Activated T-cell treated with anti-CD3 and anti-CD28 coated beads for 1 hour (primary cell): ENCODE data around the gene LZTFL1.
A peak's percentile ranks its signal among the peaks of the same experiment; 100 is the strongest.

Experiments
- DNase-seq: peaks from one replicate; pipeline ENCODE4 v3.0.0-alpha.2; 2020; ENCODE audit warnings: low read depth

The LZTFL1 gene, protein sequence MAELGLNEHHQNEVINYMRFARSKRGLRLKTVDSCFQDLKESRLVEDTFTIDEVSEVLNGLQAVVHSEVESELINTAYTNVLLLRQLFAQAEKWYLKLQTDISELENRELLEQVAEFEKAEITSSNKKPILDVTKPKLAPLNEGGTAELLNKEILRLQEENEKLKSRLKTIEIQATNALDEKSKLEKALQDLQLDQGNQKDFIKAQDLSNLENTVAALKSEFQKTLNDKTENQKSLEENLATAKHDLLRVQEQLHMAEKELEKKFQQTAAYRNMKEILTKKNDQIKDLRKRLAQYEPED

DNA sequence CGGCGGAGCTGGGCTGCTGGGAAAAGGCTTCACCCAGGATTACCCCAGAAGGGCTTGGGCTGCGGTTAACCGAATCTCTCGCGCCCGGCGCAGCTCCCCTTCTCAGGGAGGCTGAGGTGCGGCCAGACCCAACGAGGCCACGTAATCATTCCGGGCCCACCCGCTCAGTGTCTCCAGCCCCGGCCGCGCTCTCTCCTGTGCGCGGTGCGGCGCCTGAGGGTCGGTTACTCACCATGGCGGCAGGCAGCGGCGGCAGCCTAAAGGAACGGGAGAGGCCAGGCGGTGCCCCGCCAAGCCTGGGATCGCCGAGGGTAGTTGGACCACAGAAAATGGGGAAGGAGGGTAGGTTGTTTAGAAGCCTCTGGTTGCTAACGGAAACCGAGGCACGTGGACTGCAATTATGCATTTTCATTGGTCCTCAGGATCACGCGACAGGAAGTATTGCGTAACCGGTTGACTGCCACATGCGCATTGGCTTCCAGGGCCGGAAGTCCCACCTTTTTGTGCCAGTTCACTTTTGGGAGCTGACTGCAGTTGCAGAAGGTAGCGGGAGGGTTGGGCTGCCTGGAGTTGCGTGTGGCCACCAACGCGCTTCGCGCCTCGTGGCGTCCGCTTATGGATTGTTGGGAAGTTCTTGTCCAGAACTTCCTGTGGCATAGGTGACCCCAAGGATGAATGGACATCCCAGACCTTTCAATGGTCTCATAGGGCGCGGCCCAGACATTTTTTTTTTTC lies at the start of gene LZTFL1:
Gene LZTFL1, minus strand, starts transcription at position 363 of the 735 bp plus-strand sequence. Its CDS starts 128 bp downstream, at position 235.
- peak; percentile 74 for DNase-seq

DNA sequence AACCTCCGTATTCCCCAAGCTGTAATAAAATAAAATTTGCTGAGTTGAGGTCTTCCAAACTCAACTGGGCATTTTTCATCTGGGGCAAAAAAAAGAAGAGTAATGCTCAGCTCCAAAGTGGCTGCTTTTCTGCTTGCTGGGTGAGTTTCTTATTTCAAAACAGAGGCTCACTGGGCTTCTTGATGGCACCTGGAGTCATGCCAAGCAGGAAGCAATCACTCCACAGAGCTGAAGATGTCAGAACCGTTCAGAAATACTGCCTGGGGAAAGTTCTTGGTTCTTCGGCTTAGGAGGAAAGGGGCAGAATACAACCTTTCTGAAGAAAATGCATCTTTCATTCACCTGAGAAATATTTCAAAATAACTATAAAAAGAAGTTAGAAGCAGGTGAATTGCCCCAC lies 48.5 kb upstream of the LZTFL1 start:
- DNase-seq: no peak

DNA sequence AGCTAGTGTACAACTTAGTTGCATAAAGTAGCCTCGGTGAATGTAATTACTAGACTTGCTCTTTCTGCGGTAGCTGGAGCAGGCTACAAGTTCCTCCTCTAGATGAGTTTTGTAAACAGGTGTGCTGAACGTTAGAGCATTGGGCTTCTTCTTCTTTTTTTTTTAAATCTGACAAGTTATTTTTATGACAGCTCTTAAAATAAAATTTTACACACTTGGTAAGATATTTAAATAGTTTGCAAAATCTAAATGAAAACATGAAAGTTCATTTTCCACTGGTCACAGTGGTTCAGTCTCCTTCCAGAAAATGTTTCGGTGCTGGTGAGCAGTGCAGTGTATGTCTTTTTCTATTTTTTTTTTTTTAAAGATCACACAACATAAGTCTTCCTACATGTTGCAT lies 47.4 kb upstream of the LZTFL1 start:
- DNase-seq: no peak

DNA sequence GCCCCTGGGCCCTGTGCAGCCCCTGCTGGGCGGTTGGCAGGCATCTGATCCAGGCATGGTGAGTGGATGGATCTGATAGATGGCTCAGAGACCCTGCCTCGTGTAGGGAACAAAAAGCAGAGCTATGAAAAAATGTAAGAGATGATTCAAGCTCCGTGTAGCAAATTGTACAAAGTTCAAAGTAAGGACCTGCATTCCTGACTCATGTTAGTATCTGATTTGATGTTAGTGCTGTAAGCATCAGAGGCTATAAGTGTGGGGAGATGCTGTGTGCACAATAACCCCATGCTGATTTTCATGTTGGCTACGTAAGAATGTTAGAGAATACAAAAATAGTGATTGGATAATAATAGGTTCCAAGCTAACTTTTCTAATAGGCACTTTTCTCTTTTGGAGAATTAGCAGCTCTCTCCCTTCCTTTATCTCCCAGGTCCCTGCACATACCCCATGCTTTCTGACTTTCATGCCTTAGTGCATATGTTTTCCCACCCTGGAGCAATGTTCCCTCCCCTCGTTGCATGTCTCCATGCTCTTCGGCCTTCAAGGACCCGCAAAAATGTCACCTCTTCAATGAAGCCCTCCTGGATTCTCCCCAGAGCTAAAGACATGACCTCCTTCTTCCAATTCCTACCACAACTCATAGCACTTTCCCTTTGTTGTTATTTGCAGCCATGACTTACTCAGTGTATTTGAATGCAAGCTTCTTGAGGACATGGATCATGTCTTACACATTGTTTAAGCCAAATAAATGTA lies 46.0 kb upstream of the LZTFL1 start:
- no peak for DNase-seq

DNA sequence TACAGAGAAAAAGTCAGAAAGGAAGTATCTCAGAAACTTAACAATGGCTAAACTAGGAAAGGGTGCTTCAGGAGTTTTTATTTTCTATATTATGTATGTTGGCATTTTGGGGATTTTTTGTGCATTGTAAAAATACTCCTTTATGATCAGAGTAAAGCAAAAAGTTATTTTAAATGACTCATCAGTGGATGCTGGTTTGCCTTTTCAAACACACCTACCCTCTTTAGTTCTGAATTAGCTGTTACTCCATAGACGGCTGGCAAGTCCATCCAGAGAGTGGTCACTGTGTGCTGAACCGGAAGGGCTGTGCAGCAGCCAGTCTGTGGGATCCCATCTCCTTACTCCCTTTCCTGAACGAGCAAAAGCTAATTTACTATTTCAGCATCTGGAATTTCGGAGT lies 45.4 kb upstream of the LZTFL1 start:
- DNase-seq: no peak

DNA sequence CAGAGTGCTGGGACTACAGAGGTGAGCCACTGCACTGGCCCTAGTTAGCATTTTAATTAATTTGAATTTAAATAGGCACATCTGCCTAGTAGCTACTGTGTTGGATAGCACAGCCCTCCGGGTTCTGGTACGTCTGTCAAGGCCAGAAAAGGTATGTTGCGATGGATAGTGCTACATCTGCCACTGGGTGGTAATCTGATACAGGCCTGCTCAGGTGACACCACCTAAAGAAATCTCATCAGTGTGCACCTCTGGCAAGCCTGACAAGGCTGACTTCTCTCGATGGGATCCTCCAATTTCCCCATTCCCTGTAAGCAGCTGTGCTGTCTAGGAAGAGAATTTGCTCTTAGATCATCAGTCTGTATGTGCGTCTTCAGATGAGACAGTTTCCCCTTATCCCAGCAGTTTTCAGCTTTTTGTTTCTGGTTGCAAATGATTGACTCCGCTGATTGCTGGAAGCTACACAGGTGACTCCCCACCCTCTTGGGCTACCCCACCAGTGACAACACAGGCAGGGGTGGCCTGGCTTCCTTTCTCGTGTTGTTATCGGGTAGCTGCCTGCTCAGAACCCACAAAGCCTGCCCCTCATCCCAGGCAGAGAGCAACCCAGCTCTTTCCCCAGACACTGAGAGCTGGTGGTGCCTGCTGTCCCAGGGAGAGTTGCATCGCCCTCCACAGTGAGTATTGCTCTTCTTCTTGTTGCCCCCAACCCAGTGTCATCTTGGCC lies 44.2 kb upstream of the LZTFL1 start, which contains the start of gene CCR9:
Gene CCR9, plus strand, starts transcription at position 565 of the 727 bp plus-strand sequence. CDS start 8,391 bp downstream, outside the sequence.
- DNase-seq: no peak

DNA sequence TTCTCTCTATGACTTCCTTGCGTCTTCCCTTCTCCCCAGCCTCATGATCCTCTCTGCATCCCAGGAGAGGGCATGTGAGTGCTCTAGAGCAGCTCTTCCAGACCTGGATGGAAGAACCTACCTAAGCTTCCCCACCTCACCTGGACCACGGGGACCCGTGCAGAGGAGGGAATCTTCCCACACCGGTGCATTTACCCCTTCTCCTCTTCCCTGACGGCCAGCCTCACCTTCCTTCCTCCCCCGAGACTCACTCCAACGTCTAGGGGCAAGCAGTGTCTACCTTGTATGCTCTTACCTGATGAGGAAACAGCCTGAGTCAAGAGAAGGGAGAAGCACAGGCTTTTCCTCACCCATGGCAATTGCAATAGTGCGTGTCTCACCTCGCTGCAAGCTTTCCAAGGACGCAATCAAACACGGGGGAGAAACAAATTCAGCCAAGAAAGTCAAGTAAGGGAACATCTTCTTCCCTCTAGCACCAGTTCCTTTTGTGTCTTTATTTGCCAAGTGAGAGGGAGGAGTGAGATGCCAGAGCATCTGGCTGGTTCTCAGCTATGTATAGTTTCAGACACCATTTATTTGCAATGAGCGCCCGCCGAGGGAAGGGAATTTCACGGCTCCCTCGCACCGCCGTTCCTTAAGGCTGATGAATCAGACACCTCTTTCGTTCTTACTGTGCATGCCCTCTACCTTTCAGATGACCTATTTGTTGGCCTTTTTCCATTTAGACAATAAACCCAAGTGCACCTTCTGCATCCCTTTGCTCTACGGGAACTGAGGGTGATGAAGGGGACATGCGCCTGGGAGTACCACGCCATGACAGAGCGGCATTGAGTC lies 42.7 kb upstream of the LZTFL1 start:
- no peak for DNase-seq

DNA sequence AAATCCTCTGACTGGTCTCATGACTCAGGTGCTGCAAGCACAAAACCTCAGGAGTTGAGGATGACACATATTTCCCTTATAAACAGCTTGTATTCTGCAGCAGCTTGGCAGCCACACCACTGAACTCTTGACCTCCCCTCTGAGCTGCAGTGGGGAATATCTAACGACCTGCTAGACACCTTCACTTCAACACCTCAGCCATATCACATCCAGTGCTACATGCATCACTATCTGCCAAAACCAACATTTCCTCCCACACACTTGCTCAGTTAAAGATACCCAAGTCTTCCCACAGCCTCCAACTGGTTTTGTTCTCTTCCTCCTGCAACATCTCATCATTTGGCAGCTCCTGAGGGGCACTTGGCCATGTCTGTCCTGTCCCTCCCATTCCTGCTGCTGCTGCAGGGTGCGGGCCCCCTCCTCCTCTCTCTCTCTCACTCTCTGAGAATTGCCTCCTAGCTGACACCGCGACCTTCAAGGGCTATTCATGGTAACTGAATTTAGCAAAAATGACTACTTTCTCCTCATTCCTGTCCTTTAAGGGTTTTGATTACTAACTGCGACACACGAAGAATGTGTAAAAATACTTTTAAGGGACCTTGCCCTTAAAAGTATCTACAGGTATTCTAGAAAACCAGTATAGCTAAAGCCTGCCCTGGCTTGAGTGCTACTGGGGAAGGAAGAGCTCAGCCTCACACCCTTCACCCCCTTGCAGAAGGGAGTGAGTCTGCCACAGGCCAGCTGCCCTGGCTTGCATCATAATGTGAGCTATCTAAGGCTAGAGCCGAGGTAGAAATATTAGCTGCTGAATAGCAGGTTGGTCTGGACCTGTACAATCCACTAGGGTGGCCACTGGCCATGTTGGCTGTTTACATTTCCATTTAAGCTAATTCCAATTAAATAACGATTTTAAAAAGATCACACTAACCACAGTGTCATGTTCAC lies 39.4 kb upstream of the LZTFL1 start:
- DNase-seq: no peak

DNA sequence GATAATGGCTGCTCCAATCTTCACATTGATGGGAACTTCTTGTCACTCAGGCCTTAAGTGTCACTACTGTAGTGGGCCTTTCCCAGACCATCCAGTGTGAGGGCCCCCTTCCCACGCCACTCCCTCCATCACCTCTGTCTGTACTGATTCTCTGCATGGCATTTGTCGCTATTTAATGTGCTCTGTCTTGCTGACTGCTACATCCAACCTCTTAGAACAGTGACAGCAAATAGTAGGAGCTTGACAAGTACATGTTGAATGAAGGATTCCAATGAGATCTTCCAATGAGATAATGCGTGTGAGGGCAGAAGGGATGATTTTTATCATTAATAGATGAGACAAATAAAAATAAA lies 38.8 kb upstream of the LZTFL1 start:
- no peak for DNase-seq

DNA sequence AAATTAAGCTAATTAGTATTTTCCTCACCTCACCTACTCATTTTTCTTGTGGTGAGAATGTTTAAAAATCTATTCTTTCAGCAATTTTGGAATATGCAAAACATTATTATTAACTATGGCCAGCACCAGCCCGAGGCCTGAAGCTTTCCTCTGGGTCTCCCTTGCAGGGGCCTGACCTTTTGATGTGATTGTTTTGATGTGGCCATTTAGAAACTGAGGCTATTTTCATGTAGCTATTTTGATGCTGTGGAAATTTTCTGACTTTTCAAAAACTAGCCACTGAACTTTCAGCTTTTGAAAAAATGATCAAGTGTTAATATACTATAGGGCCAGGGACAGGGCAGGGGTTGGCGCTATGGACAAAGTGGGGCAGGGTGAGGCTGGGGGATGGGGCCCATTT lies 36.2 kb upstream of the LZTFL1 start:
- DNase-seq: no peak

DNA sequence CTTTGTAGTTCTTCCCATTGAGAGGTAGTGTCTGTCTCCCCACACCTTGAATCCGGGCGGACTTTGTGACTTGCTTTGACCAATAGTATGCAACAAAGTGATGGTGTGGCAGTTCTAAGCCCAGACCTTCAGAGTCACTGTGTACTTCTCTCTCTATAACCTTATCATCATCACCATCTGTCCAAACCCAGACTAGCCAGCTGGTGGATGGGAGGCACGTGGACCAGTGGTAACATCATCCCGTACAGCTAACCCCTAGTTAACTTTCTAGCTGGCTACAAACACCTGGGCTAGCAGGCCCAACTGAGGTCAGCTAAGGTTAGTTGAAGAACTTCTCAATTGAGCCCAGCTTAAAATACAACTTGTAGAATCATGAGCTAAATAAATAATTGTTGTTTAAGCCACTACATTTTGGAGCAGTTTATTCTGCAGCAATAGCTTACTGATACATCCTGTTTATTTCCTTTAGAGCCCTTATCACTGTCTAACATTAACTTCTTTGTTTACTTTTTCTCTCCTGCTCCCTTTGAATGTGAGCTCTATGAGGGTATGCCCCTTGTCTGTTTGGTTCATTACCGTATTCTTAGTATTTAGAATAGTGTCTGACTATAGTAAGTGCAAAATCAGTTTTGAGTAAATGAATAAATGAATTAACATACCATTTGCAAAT lies 32.9 kb upstream of the LZTFL1 start:
- DNase-seq: no peak

DNA sequence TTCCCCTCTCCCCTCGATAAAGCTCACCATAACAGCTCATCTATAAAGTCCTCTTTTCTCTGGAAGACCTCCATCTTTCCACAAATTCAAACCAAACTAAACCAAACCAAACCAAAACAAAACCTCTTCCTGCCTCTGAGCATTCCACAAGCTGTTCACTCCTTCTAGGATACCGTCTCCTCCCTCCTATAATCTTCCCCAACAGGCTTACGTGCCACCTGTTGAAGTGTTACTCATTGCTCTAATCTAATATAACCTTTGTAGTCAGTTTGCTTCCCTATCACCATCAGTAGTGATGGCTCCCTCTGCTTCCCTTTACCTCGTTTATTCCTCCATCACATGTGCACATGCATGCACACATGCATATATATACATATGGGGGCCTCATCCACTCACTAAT lies 31.7 kb upstream of the LZTFL1 start:
- DNase-seq: no peak

DNA sequence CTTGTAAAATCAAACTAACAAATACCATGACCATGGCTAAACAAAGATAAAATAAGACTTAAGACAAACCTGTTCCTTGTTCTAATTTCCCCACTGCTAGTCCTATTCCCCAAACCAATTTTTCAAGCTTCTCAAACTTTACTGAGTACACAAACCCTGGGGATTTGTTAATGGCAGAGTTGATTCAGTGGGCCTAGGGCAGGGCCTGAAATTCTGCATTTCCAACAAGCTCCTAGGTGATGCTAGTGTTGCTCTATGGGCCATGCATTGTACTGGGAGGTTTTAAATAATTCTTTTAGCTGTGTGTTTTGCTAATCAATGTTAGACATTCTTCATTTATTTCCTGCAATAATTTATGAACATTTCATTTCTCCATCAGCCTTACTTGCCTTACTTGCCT lies 31.1 kb upstream of the LZTFL1 start:
- no peak for DNase-seq

DNA sequence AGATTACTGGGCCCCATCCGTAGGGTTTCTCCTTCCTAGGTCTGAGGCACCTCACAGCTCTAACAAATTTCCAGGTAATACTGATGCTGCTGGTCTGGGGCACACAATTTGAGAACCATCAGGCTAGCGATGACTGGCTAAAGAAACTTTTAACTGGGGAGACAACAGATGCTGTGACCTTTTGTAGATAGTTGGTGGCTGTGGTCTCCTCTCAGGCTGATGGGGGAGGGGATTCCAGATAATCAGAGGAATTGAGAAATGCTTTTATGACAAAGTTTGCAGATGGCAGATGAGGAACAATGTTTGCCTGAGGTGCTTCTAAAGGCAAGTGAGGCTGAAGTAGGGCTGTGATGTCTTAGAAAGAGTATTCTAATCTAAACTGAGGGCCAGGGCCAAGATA lies 30.6 kb upstream of the LZTFL1 start:
- DNase-seq: no peak

DNA sequence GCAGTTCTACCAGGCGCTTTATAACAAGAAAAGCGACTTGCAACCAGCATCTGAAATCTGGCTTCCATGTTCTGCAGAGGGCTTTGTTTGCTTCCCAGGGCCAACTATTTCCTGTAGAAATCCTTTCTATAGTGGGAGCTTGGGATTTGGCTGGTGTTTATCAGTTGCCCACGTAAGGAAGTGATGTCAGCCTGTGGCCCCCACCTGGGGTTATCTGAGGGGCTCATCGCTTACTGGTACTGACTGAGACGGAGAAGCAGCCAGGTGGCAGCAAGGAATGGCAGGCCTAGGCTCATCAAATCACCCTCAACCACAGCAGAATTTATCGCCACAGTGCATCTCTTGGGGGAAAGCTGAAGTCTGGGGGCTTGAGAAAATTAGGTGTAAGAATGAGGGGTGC lies 29.9 kb upstream of the LZTFL1 start:
- no peak for DNase-seq

DNA sequence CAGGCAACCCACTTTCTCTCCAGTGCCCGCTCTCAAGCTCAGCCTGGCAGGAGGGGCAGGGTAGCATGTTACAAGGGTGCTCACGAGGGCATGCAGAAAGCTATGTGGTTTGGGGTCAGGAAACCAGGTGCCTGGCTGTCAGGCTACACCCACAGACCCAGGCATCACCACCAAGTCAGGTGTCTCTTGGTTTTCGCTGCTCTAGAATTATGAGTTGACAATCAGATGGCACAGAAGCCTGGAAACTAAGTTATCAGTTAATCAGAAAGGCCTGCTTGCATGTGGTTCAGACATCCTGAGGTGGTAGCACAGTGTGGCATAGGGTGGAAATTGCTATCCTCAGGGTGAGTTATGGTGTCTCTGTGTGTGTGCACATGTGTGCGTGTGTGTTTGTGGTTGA lies 28.2 kb upstream of the LZTFL1 start:
- peak; percentile 40 for DNase-seq

DNA sequence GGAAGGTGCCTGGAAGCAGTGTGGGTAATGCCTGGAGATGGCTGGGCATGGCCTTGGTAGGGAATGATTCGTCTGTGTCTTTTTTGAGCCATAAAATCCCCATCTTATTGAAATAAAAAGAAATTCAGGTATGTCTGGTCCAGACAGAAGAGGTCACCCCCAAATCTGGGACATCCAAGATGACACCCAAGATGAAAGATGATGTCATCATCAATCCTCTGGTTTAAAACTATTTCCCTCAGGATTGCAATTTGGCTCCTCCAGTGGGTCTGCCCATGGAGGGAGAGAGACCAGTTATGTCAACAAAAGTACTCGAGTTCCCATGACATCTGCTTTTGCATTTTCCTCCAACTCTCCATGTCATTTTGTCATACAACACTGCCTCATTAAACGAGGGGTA lies 27.7 kb upstream of the LZTFL1 start:
- DNase-seq: no peak

DNA sequence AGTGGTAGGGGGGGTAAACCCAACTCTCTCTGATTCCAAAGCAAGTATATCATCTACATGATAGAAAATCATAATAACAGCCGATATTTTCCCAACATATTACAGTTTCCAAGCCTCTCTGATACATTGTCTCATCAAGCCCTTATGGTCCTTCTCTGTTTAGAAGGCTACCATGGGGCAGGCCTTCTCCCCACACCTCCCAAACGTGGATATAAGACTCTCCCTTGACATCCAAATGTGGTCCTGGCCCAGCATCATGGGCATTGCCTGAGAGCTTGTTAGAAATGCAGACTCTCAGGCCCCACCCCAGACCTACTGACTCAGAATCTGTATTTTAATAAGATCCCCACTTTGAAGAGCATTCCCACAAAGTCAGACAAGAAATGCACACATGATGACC lies 26.7 kb upstream of the LZTFL1 start:
- no peak for DNase-seq

DNA sequence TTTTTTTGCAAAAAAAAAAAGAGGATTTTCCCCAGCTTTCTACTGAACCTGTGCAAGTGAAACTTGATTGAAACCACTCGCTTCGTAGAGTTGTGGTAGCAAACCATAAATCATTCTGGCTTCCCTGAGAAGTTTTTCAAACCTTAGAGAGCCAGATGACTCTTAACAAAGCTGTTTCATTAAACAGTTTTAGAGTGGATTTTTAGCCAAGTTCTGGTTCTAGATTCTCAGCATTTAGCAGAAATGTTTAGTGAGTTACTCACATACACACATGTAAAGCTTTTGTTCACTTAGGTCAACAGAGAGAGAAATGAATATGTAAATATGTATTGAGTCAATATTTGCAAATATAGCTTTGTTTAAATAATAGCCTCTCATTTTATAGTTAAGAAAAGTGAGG lies 26.3 kb upstream of the LZTFL1 start:
- DNase-seq: no peak

DNA sequence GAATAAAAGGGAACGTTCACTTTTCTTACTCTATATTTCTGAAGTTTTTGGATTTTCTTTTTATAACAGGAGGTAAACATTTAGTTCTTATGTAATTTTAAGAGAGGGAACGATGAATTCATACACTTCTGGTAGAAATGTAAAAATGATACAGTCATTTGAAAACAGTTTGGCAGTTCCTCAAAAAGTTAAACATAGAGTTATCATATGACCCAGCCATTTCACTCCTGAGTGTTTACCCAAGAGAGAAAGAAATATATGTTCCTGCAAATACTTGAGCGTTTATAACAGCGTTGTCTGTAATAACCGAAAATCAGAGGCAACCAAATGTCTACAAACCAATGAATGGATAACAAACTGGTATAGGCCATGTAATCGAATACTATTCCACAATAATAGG lies 23.6 kb upstream of the LZTFL1 start:
- no peak for DNase-seq
